CD4-positive, alpha-beta T cell treated with Interleukin-2 at 100 ng/mL for 4 hours (primary cell): ENCODE data around the gene MYOC.
A peak's percentile ranks its signal among the peaks of the same experiment; 100 is the strongest.
"Not testable (repeated sequence)": the region's sequence is repeated elsewhere in the genome, so short reads cannot be mapped to it uniquely, and the experiment has no call there.

Source experiments
- DNase-seq: peaks from one replicate; pipeline ENCODE4 v3.0.0-alpha.2; 2020; ENCODE audit warnings: low spot score

MYOC gene

DNA sequence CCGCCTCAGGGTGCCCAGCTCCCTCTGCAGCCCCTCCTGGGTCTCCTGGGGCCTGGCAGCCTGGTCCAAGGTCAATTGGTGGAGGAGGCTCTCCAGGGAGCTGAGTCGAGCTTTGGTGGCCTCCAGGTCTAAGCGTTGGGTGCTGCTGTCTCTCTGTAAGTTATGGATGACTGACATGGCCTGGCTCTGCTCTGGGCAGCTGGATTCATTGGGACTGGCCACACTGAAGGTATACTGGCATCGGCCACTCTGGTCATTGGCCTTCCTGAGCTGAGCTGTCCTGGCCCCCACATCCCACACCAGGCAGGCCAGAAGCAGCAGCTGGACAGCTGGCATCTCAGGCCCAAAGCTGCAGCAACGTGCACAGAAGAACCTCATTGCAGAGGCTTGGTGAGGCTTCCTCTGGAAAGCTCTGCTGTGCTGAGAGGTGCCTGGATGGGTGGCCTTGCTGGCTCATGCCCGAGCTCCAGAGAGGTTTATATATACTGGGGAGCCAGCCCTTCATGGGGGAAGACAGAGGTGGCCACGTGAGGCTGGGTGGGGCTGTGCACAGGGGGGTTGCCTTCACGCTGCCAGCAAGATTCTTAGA, at the start of gene MYOC:
TSS of gene MYOC (minus strand) at position 455 of the 589 bp plus-strand sequence. CDS start at position 378, 77 bp downstream.
- DNase-seq, result no peak

DNA sequence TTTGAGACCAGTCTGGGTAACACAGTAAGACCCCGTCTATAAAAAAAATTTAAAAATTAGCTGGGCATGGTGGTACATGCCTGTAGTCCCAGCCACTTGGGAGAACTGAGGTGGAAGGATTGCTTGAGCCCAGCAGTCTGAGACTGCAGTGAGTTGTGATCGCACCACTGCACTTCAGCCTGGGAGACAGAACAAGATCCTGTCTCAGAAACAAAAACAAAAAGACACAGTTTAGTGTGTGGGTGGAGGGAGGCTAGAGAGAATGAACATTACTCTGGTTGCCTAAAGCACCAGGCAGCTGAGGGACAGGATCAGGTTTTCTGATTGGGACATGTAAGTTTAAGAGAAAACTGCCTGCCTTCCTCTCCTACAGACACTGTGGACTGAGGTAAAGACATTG, 47.0 kb upstream of the MYOC start:
- DNase-seq, result no peak

DNA sequence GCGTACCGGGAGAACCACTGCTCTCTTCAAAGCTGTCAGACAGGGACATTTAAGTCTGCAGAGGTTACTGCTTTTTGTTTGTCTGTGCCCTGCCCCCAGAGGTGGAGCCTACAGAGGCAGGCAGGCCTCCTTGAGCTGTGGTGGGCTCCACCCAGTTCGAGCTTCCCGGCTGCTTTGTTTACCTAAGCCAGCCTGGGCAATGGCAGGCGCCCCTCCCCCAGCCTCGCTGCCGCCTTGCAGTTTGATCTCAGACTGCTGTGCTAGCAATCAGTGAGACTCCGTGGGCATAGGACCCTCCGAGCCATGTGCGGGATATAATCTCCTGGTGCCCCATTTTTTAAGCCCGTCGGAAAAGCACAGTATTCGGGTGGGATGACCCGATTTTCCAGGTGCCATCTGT, 43.3 kb upstream of the MYOC start:
- DNase-seq, result not testable (repeated sequence)

DNA sequence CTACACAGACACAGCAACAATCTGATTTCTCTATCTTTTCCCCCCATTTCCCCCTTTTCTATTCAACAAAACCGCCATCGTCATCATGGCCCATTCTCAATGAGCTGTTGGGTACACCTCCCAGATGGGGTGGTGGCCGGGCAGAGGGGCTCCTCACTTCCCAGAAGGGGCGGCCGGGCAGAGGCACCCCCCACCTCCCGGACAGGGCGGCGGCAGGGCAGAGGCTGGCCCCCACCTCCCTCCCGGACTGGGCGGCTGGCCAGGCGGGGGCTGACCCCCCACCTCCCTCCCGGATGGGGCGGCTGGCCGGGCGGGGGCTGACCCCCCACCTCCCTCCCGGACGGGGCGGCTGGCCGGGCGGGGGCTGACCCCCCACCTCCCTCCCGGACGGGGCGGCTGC, 41.1 kb upstream of the MYOC start:
- DNase-seq, result not testable (repeated sequence)

- DNase-seq, result no peak
These were observed 31.4 kb upstream of the MYOC start for GRCh38 chr1:171683870-171684269.

- DNase-seq, result no peak
These were observed 27.9 kb upstream of the MYOC start for GRCh38 chr1:171680339-171680738.

- DNase-seq, result no peak
These were observed 24.3 kb upstream of the MYOC start for GRCh38 chr1:171676823-171677222.

DNA sequence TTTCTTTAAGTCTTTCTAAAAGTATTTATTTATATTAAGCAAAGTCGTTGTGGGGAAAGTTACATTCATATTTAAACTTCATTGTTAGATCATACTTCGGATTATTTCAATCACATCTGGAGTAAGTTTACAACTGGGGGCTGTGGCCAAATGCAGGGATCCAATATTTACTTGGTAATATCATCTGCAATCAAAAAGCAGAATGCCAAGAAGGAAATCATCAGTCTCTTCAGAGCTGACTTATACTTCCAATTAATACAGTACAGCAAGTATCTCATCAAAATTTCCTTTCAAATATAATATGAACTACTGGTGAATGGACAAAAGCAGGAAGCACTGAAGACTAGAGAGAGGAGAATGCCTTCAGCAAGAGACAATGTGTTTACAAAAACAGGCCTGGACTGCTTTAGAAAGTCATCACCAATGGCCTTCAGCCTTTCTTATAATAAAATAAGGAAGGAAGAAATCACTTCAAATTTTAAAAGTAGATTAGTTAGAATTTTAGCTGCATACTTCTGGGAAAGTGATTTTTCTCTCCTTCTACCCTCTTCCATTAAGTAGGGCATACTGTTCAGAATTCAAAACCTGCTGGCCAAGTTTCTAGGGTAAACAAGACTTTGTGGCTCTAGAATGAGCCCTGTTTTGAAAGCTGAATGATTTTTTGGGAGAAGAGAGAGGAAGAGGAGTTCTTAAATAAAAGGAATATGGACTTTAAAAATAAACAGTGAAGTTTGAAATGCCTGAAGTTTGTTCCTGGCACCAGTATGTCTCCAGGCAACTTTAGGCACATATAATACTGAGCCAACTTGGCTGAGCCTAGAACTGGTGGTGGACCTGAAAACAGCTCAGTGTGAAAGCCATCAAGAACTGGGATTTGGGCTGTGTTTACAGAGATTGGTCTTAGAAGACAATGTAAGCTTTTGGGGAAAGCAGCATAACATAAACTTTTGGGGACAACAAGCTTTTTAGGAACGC, 22.2 kb upstream of the MYOC start:
- no peak for DNase-seq

GRCh38 chr1:171670739-171671138, 18.3 kb upstream of the MYOC start:
- DNase-seq, result no peak

DNA sequence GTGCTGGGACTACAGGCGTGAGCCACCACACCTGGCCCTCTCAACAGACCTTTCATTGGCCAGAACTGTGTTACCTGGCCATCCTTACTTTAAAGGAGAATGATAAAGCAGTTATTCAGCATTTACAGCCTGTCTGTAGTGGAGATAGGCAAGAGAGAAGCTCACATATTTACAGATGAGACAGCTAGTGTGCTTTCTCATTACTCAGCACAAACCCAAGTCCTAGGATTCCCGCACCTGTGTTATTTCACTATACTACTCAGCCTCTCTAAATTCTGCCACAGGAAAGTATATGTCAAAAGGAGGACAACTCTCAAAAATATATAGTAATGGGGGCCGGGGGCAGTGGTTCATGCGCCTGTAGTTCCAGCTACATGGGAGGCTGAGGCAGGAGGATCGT, 15.9 kb upstream of the MYOC start:
- DNase-seq, result no peak

DNA sequence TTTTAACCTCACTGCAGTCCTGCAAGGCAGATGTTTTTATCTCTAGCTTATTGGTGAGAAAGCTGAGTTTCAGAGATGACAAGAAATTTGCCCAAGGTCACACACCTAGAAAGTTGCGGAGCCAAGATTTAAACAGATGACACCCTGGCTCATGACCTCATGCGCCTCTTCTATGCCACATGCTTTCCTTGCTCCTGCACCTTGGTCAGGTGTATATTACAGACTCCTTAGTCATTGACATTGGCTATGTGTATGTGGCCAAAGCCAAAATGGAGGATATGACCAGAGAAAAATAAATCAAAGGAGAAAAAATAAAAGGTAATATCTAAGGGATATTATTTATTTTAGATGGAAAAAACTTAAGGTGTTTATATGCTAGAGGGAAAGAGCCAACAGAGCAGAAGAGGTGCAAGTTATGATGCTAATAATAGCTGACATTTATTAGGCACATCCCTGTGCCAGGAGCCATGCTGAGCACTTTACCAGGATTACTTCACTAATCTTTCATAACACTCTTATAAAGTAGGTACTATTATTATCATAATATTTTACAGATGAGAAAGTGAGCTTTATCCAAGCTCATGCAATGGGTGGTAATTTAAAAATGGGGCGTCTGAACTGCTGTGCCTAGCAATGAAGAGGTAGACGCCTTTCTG, 13.8 kb upstream of the MYOC start:
- no peak for DNase-seq

DNA sequence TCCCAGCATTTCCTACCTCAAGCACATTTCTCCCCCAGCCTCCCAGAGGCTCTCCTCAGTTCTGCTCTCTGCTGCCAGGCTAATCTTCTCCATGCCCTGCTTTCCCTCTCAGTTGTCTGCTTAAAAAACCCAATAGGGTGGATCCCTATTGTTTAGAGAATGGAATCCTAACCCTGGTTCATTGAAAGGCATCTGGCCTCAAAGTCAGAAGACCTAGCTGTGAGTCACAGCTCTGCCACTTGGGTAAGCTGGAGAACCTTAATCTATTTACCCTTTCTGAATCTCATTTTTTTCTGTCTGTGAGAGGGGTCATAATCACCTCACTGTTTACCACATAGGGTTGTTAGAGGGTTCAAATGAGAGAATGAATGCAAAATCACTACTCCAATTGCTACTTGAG, 12.5 kb upstream of the MYOC start:
- DNase-seq, result no peak

DNA sequence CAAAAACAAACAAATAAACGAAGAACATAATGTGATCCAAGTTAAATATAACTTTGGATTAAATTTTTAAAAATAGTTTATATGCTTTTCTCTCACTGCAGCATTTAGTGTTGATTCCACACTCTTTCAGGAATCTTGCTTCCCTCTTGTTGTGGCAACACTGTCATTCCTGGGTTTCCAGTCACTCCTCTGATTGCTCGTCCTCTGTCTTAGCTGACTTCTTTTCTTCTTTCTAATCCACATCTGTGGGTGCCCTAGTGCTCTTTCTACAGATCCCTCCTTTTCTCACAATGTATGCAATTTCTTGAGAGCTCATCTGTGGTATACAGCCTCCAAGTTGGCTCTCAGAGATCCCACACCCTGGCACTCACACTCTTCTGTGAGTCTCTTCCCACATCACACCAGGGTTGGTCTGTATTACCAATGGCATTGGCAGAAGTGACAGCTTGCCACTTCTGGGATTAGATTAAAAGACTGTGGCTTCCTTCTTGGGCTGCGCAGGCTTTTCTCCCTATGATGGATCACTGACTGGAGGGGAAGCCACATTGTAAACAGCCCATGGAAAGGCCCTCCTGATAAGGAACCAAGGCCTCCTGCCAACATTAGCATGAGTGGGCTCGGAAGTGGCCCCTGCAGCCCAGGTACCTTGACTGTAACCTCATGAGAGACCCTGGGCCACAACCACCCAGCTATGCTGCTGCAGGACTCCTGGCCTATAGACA, 11.5 kb upstream of the MYOC start:
- no peak for DNase-seq

DNA sequence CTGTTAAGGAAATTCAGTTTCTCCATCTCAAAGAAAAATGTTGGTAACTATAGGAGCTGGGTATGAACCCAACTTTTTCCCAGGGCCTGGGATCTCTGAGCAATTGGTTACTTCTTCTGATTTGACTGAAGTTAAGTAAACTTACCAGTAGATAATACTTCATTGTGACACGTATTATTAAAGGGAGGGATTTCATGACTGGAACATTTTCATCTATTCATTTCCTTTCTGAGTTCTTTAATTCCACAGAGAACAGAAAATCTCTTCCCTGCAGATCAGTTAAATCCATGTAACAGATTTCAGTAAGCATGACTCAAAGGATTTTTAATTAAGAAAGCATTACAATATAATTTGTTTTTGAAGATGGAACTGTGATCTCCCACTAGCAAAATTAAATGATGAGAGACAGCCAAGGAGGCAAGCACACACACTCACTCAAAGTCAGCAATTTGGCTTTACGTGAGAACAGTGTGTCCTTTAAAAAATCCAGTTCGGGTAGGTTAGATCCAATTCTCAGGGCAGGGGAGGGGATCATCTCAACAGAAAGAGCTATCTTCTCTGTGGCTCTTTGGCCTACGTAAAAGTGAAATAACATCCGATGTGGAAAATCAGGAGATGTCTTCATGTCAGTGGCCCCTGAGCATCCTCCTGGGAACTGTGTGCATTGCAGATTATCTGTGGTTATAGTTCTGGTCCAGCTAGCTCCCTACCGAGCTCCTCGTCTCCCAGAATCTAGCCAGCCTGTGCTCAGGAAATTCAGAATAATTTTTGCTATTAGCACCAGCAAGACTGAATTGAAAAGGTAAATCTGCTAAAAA, 10.8 kb upstream of the MYOC start:
- DNase-seq, result no peak

- DNase-seq, result no peak
These were observed 8.7 kb upstream of the MYOC start for GRCh38 chr1:171661076-171661650.

GRCh38 chr1:171656206-171656605, 3.7 kb upstream of the MYOC start:
- not testable (repeated sequence) for DNase-seq

GRCh38 chr1:171655746-171656116, 3.2 kb upstream of the MYOC start:
- no peak for DNase-seq

DNA sequence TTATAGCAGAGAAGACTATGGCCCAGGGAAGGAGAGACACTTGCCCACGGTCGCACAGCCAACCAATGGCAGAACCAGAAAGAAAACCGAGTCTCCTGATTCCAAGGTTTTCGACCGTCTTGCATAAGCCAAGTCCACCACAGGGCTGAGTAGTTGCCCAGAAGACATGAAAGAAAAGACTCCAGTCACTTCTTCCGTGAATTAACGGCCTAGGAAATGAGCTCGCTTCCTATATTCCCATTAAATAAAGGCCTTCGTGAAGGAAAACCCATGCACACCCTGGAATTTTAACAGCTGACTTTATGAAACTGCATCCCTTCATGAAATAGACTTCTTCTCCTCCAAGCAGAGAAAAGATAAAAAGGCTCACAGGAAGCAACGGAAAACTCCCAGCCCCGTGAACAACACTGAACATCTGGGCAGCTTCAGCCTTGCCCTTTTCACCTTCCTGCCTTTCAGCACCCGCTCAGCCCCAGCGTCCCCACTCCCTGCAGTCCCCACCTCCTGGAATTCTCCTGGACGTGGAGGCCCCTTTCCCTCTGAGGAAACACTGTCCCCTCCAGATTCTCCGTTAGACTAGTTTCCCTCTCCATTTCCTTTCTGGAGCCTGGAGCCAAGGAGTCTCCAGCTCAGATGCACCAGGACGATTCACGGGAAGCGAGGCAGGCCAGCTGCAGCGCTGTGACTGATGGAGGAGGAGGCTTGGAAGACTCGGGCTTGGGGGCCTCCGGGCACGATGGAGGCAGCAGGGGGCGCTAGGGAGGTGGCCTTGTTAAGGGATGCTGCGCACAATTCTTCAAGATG, 2.7 kb upstream of the MYOC start:
- peak; percentile 64 for DNase-seq

GRCh38 chr1:171654201-171654941, 1.9 kb upstream of the MYOC start:
- DNase-seq, result no peak
